Pancreas (tissue), 10 donors: ENCODE results near the gene CAB39L. TPM values are rescaled to one million over a fixed set of nuclear protein-coding genes. Genes with fewer than 3 reads are reported as not detected.

ENCODE experiments used
- ATAC-seq, 4 donors: fragments of 200-7000 bp; cut with Tn5 transposase; one replicate each; pipeline versions ENCODE4 v1.8.0 to v1.9.1; 2020; ENCODE audit warnings: mild to moderate bottlenecking in 4 of 4, moderate library complexity in 4 of 4
- DNase-seq, 6 donors: peaks; one replicate each; pipeline ENCODE4 v3.0.0-alpha.2; 2020
- FAIRE-seq: peaks from 2 replicates; lab custom pipeline; 2012; peaks lifted over from hg19 to GRCh38; lab: Jason Lieb, UNC
- H3K27ac ChIP-seq, 4 donors: fragments of 200-600 bp; sonication (generic); 1 replicate in 3 of 4; 2 replicates in 1 of 4; pipeline versions ENCODE4 v1.5.0 to v1.8.0; 2020
- H3K27me3 ChIP-seq, 4 donors: fragments of 200-600 bp; one replicate each; pipeline ENCODE4 v1.8.0; 2021
- H3K36me3 ChIP-seq, 3 donors: fragments of 200-600 bp; sonication (generic) in 1 of 3; one replicate each; pipeline versions ENCODE4 v1.5.0 to v1.8.0; 2020 to 2021
- H3K4me1 ChIP-seq, 3 donors: fragments of 200-600 bp; one replicate each; pipeline ENCODE4 v1.8.0; 2021
- H3K4me3 ChIP-seq, 4 donors: fragments of 200-600 bp; sonication (generic) in 2 of 4; one replicate each; pipeline versions ENCODE4 v1.5.0 to v1.8.0; 2020 to 2021
- H3K9me3 ChIP-seq, 4 donors: fragments of 200-600 bp; one replicate each; pipeline ENCODE4 v1.8.0; 2021
- CTCF ChIP-seq, 4 donors: fragments of 200-600 bp; sonication (generic) in 3 of 4; IDR thresholded peaks; one replicate each; pipeline versions ENCODE4 v1.5.0 to v1.8.0; 2021; ENCODE audit warnings: antibody characterized with exemption in 4 of 4
- WGBS, 2 donors: extraction: QIAGEN DNeasy Blood & Tissue Kit; methylation state at CpG; one replicate each; pipeline ENCODE4 v1.1.7; 2013; 5-methylcytosine and 5-hydroxymethylcytosine counted together
- intact Hi-C, 3 donors: fragments of 100-400 bp; cut with DNase I; formaldehyde crosslinking; loops; one replicate each; pipeline versions ENCODE4 v1.11.1 to v1.14.2; 2022
- polyA plus RNA-seq, 2 donors: library from polyadenylated mRNA; stranded (reverse); fragments of 200-250 nt; gene quantifications; one replicate each; pipeline ENCODE4 v1.2.3, GENCODE V29; 2013
- total RNA-seq, 6 donors: library from RNA; stranded (reverse); fragmentation: NEBNext Ultra II Directional in 4 of 6; extraction: Animal tissue kit (Norgen Biotek cat#: 25700) in 4 of 6; gene quantifications; one replicate each; pipeline versions ENCODE4 v1.2.1 to v1.2.4, GENCODE V29; 2021 to 2023
- donor health status: healthy with polysubstance abuse.
- donor health status: DM: no; HTN: no; CAD: no; lungs with moderate emphysema.
- donor health status: DM: no; HTN: no; CAD: no.
- donor health status: control.
- donor health status: control.
- donor health status: Bipolar disorder and iron deficiency.
- donor health status: DM: yes; HTN: yes; CAD: no.
- donor health status: DM: no; HTN: no; CAD: no.
- donor health status: DM: no; HTN: no; CAD: no.
- donor health status: DM: yes; HTN: yes; CAD: no.

The CAB39L gene
- total and polyA plus RNA-seq, 8 donors, result 2.7 to 8.4 (median 5.0) TPM

GRCh38 chr13:49346460-49346859, 97.4 kb downstream of the CAB39L start:
- 36 to 47% methylated on average over 5 of the region's 5 CpGs for WGBS, 2 donors
- Histone ChIP-seq H3K4me1 (peaks cover 0 to 12% (median 0%) of the 10 kb centered on the region in 3 donors), H3K4me3 (no peak overlapping the region), H3K36me3 (no peaks in the 10 kb centered on the region), H3K27ac (no peak overlapping the region), H3K27me3 (no peaks in the 10 kb centered on the region), H3K9me3 (no peaks in the 10 kb centered on the region)
- FAIRE-seq (no peak), DNase-seq (no peak), ATAC-seq (no peak)
- intact Hi-C loops, result no loop called here
- no peak for TF ChIP-seq CTCF (IDR thresholded peaks at IDR 0.05)

- DNase-seq (no peak), ATAC-seq (no peak), FAIRE-seq (no peak)
- H3K36me3 ChIP-seq, result no peaks in the 10 kb centered on the region
- H3K27ac ChIP-seq, result no peak overlapping the region
- H3K4me3 ChIP-seq, result no peak overlapping the region
- WGBS, 2 donors, result 53 to 58% methylated on average over 2 of the region's 2 CpGs
- H3K9me3 ChIP-seq, result no peaks in the 10 kb centered on the region
- intact Hi-C loops, result no loop called here
- no peak for TF ChIP-seq CTCF (IDR thresholded peaks at IDR 0.05)
- peaks cover 0 to 12% (median 0%) of the 10 kb centered on the region in 3 donors for H3K4me1 ChIP-seq
- no peaks in the 10 kb centered on the region for H3K27me3 ChIP-seq
Observed at GRCh38 chr13:49343731-49344130, 100.1 kb downstream of the CAB39L start.

- 83 to 87% methylated on average over 3 of the region's 3 CpGs for WGBS, 2 donors
- Histone ChIP-seq H3K9me3 (no peaks in the 10 kb centered on the region), H3K27me3 (no peaks in the 10 kb centered on the region), H3K4me1 (peaks cover 0 to 12% (median 0%) of the 10 kb centered on the region in 3 donors), H3K27ac (no peak overlapping the region), H3K4me3 (no peak overlapping the region), H3K36me3 (no peaks in the 10 kb centered on the region)
- TF ChIP-seq CTCF (IDR thresholded peaks at IDR 0.05), result no peak
- intact Hi-C loops, result no loop called here
- FAIRE-seq (no peak), ATAC-seq (no peak), DNase-seq (no peak)
Observed at GRCh38 chr13:49343255-49343654, 100.6 kb downstream of the CAB39L start.

GRCh38 chr13:49342454-49342853, 101.4 kb downstream of the CAB39L start:
- peaks cover 0 to 12% (median 0%) of the 10 kb centered on the region in 3 donors for H3K4me1 ChIP-seq
- no peaks in the 10 kb centered on the region for H3K27me3 ChIP-seq
- no peaks in the 10 kb centered on the region for H3K9me3 ChIP-seq
- ATAC-seq, result no peak
- no peak overlapping the region for H3K27ac ChIP-seq
- H3K4me3 ChIP-seq, result no peak overlapping the region
- intact Hi-C loops, result no loop called here
- no peak for TF ChIP-seq CTCF (IDR thresholded peaks at IDR 0.05)
- no peaks in the 10 kb centered on the region for H3K36me3 ChIP-seq
- FAIRE-seq, result no peak
- 96 to 100% methylated on average over 2 of the region's 2 CpGs for WGBS, 2 donors
- DNase-seq, result no peak

GRCh38 chr13:49341941-49342340, 101.9 kb downstream of the CAB39L start:
- no peak overlapping the region for H3K4me3 ChIP-seq
- no peak for TF ChIP-seq CTCF (IDR thresholded peaks at IDR 0.05)
- peaks cover 0 to 9% (median 0%) of the 10 kb centered on the region in 3 donors for H3K4me1 ChIP-seq
- FAIRE-seq, result no peak
- no peaks in the 10 kb centered on the region for H3K9me3 ChIP-seq
- H3K27me3 ChIP-seq, result no peaks in the 10 kb centered on the region
- H3K27ac ChIP-seq, result no peak overlapping the region
- H3K36me3 ChIP-seq, result no peaks in the 10 kb centered on the region
- intact Hi-C loops, result no loop called here
- no peak for DNase-seq
- ATAC-seq, result no peak
